Panc1 (cell line): ENCODE measurements around the gene APRT. TPM values are rescaled to one million over a fixed set of nuclear protein-coding genes. Genes with fewer than 3 reads are reported as not detected.

Experiments
- ATAC-seq: fragments of 200-7000 bp; cut with Tn5 transposase; 2 replicates; pipeline ENCODE4 v1.9.1; 2020; ENCODE audit warnings: mild to moderate bottlenecking, moderate library complexity
- BruUV-seq: library from RNA; stranded (reverse); fragments of 400-500 nt; replicated peaks from 2 replicates; lab custom pipeline; 2021; lab: Mats Ljungman, UMichigan
- CTCF ChIA-PET: fragments of 300-600 bp; sonication (Branson Sonifier 250); formaldehyde crosslinking; loops from one replicate; lab custom pipeline; 2022; ENCODE audit warnings: antibody characterized with exemption; lab: Charles Lee
- POLR2A ChIA-PET: fragments of 300-600 bp; sonication (Branson Sonifier 250); formaldehyde crosslinking; loops from one replicate; lab custom pipeline; 2022; ENCODE audit warnings: antibody characterized with exemption; lab: Charles Lee
- DNase-seq: peaks from one replicate; pipeline ENCODE4 v3.0.0-alpha.2; 2010; ENCODE audit warnings: low read depth, low spot score
- H3K27ac ChIP-seq: 2 replicates; pipeline ENCODE4 v1.5.1; 2011; ENCODE audit warnings: mild to moderate bottlenecking, low read length, inconsistent platforms
- H3K27me3 ChIP-seq: fragments of 200-500 bp; sonication (Bioruptor generic); 2 replicates; pipeline ENCODE4 v1.6.0; 2014; ENCODE audit warnings: low read length, inconsistent platforms; ENCODE audit not compliant: control insufficient read depth, insufficient read depth
- H3K36me3 ChIP-seq: fragments of 200-500 bp; sonication (Bioruptor generic); 2 replicates; pipeline ENCODE4 v1.5.1; 2014; ENCODE audit warnings: inconsistent platforms, mild to moderate bottlenecking, low read length, moderate library complexity; ENCODE audit not compliant: control insufficient read depth, insufficient read depth
- H3K4me1 ChIP-seq: 2 replicates; pipeline ENCODE4 v1.5.1; 2011; ENCODE audit warnings: inconsistent platforms, mild to moderate bottlenecking, low read length, moderate library complexity; ENCODE audit not compliant: control insufficient read depth, insufficient read depth
- H3K4me3 ChIP-seq, 2 experiments: 2 replicates each; pipeline ENCODE4 v1.5.1; 2011 to 2012; ENCODE audit warnings: low read depth in 2 of 2, low read length in 2 of 2, mild to moderate bottlenecking in 2 of 2, inconsistent platforms in 1 of 2, moderate library complexity in 1 of 2
- H3K9me3 ChIP-seq: fragments of 200-500 bp; sonication (Bioruptor generic); 2 replicates; pipeline ENCODE4 v1.5.1; 2014; ENCODE audit warnings: low read depth, mild to moderate bottlenecking, inconsistent platforms, low read length, moderate library complexity; ENCODE audit not compliant: control insufficient read depth, insufficient read depth
- CTCF ChIP-seq: fragments of 450-650 bp; IDR thresholded peaks from 2 replicates; pipeline ENCODE4 v1.5.1; 2017; ENCODE audit warnings: mild to moderate bottlenecking
- POLR2AphosphoS5 ChIP-seq: IDR thresholded peaks from 2 replicates; pipeline ENCODE4 v1.6.1; 2012; ENCODE audit warnings: mild to moderate bottlenecking, low read depth, low read length, moderate library complexity
- REST ChIP-seq, 2 experiments: IDR thresholded peaks; 2 replicates each; pipeline ENCODE4 v1.6.1; 2011 to 2012; ENCODE audit warnings: low read depth in 2 of 2, control low read depth in 1 of 2, low read length in 1 of 2, mild to moderate bottlenecking in 1 of 2, moderate library complexity in 1 of 2; ENCODE audit not compliant: insufficient read depth in 1 of 2
- SIN3A ChIP-seq: IDR thresholded peaks from 2 replicates; pipeline ENCODE4 v1.6.1; 2012; ENCODE audit warnings: low read depth, mild to moderate bottlenecking, low read length, moderate library complexity, borderline replicate concordance; ENCODE audit not compliant: insufficient read depth
- TCF7L2 ChIP-seq: IDR thresholded peaks from 2 replicates; pipeline ENCODE4 v1.6.1; 2011; ENCODE audit warnings: mild to moderate bottlenecking, low read depth, low read length, inconsistent platforms
- in situ Hi-C: cut with HindIII; loops from 2 replicates; pipeline ENCODE4 v1.10.0; 2016; ENCODE audit warnings: low sequenced_read_pairs, low pct_unique_long_range_greater_than_20kb
- intact Hi-C: fragments of 100-400 bp; cut with micrococcal nuclease; formaldehyde crosslinking; loops from one replicate; pipeline ENCODE4 v1.10.0; 2022; ENCODE audit not compliant: unreplicated experiment
- total RNA-seq: library from RNA; stranded (reverse); gene quantifications from one replicate; pipeline ENCODE4 v1.2.1, GENCODE V29; 2021; ENCODE audit not compliant: unreplicated experiment

Gene APRT
- total RNA-seq, 1 experiment from 2014 or later = 231 TPM

- Histone ChIP-seq H3K9me3 (no peaks in the 10 kb centered on the region), H3K4me1 (no peaks in the 10 kb centered on the region), H3K27me3 (no peaks in the 10 kb centered on the region), H3K36me3 (peaks cover 2% of the 10 kb centered on the region; the same call in 1 of the 2 replicates), H3K27ac (no peak overlapping the region), H3K4me3 (no peak overlapping the region)
- DNase-seq = no peak
- intact Hi-C loops = no loop called here
- no TSS peak for BruUV-seq
- ATAC-seq = no peak
- POLR2A ChIA-PET = no interaction called here
- CTCF ChIA-PET = interaction anchor here (0.6 kb wide), 1 partner anchor 40 kb away, joined by 3 read pairs; no protein-coding TSS in a partner anchor
- in situ Hi-C loops = no loop called here
- TF ChIP-seq REST (IDR thresholded peaks at IDR 0.05; ENCODE audit: insufficient read depth in 1 of 2, low read depth in 2 of 2, low read length in 1 of 2) = no peak
- TF ChIP-seq SIN3A = no peak
- no peak for TF ChIP-seq POLR2AphosphoS5
- TF ChIP-seq CTCF = no peak
- TF ChIP-seq TCF7L2 = no peak
Observed at GRCh38 chr16:88839745-88840599, 28.2 kb upstream of the APRT start.

- BruUV-seq = no TSS peak
- in situ Hi-C loops = no loop called here
- DNase-seq (no peak), ATAC-seq (no peak)
- Histone ChIP-seq H3K27ac (no peak overlapping the region), H3K27me3 (no peaks in the 10 kb centered on the region), H3K4me1 (no peaks in the 10 kb centered on the region), H3K9me3 (no peaks in the 10 kb centered on the region), H3K36me3 (peaks cover 2% of the 10 kb centered on the region; the same call in 1 of the 2 replicates), H3K4me3 (no peak overlapping the region)
- ChIA-PET CTCF (no interaction called here), POLR2A (no interaction called here)
- intact Hi-C loops = no loop called here
- peak; percentile 48; the same call in 1 of the 2 replicates for TF ChIP-seq CTCF
- no peak for TF ChIP-seq POLR2AphosphoS5
Observed at GRCh38 chr16:88839026-88839529, 27.4 kb upstream of the APRT start.
